Ishikawa (cell line): ENCODE data around the gene SLC13A1.

Experiments
- CEBPB ChIP-seq: IDR thresholded peaks from 2 replicates; pipeline ENCODE4 v1.6.1; 2012
- CREB1 ChIP-seq: IDR thresholded peaks from 2 replicates; pipeline ENCODE4 v1.6.1; 2012; ENCODE audit warnings: low read depth
- EGR1 ChIP-seq: IDR thresholded peaks from 2 replicates; pipeline ENCODE4 v1.6.1; 2012
- EP300 ChIP-seq: IDR thresholded peaks from 2 replicates; pipeline ENCODE4 v1.6.1; 2012; ENCODE audit warnings: borderline replicate concordance
- FOXM1 ChIP-seq: IDR thresholded peaks from 2 replicates; pipeline ENCODE4 v1.6.1; 2012; ENCODE audit warnings: low read depth, borderline replicate concordance
- MAX ChIP-seq: IDR thresholded peaks from 2 replicates; pipeline ENCODE4 v1.6.1; 2012
- NFIC ChIP-seq: IDR thresholded peaks from 2 replicates; pipeline ENCODE4 v1.6.1; 2012
- RAD21 ChIP-seq: IDR thresholded peaks from 2 replicates; pipeline ENCODE4 v1.6.1; 2012; ENCODE audit warnings: low read depth
- TAF1 ChIP-seq: IDR thresholded peaks from 2 replicates; pipeline ENCODE4 v1.6.1; 2012; ENCODE audit warnings: low read depth, mild to moderate bottlenecking
- TCF12 ChIP-seq: IDR thresholded peaks from 2 replicates; pipeline ENCODE4 v1.6.1; 2012; ENCODE audit warnings: low read depth
- TEAD4 ChIP-seq: IDR thresholded peaks from 2 replicates; pipeline ENCODE4 v1.6.1; 2012
- USF1 ChIP-seq: IDR thresholded peaks from 2 replicates; pipeline ENCODE4 v1.6.1; 2012
- YY1 ChIP-seq: IDR thresholded peaks from 2 replicates; pipeline ENCODE4 v1.6.1; 2012; ENCODE audit warnings: low read depth
- ZBTB7A ChIP-seq: IDR thresholded peaks from 2 replicates; pipeline ENCODE4 v1.6.1; 2012; ENCODE audit warnings: low read depth
- TF ChIP-seq, protein P1 (sequence below): IDR thresholded peaks from 2 replicates; pipeline ENCODE4 v1.6.1; 2012; ENCODE audit warnings: low read depth, mild to moderate bottlenecking

The SLC13A1 gene

GRCh38 chr7:123220396-123220795, 20.6 kb upstream of the SLC13A1 start:
- TF ChIP-seq RAD21, result no peak
- no peak for TF ChIP-seq ZBTB7A
- no peak for TF ChIP-seq TCF12
- TF ChIP-seq NFIC, result no peak
- no peak for TF ChIP-seq EGR1
- TF ChIP-seq USF1, result no peak
- TF ChIP-seq FOXM1, result no peak
- no peak for TF ChIP-seq CEBPB
- no peak for TF ChIP-seq CREB1
- TF ChIP-seq TAF1, result no peak
- TF ChIP-seq, protein P1, sequence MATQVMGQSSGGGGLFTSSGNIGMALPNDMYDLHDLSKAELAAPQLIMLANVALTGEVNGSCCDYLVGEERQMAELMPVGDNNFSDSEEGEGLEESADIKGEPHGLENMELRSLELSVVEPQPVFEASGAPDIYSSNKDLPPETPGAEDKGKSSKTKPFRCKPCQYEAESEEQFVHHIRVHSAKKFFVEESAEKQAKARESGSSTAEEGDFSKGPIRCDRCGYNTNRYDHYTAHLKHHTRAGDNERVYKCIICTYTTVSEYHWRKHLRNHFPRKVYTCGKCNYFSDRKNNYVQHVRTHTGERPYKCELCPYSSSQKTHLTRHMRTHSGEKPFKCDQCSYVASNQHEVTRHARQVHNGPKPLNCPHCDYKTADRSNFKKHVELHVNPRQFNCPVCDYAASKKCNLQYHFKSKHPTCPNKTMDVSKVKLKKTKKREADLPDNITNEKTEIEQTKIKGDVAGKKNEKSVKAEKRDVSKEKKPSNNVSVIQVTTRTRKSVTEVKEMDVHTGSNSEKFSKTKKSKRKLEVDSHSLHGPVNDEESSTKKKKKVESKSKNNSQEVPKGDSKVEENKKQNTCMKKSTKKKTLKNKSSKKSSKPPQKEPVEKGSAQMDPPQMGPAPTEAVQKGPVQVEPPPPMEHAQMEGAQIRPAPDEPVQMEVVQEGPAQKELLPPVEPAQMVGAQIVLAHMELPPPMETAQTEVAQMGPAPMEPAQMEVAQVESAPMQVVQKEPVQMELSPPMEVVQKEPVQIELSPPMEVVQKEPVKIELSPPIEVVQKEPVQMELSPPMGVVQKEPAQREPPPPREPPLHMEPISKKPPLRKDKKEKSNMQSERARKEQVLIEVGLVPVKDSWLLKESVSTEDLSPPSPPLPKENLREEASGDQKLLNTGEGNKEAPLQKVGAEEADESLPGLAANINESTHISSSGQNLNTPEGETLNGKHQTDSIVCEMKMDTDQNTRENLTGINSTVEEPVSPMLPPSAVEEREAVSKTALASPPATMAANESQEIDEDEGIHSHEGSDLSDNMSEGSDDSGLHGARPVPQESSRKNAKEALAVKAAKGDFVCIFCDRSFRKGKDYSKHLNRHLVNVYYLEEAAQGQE, result no peak
- no peak for TF ChIP-seq MAX
- no peak for TF ChIP-seq TEAD4

GRCh38 chr7:123218866-123219265, 19.1 kb upstream of the SLC13A1 start:
- no peak for TF ChIP-seq EGR1
- TF ChIP-seq EP300, result no peak
- no peak for TF ChIP-seq FOXM1
- no peak for TF ChIP-seq CREB1
- no peak for TF ChIP-seq CEBPB
- no peak for TF ChIP-seq NFIC
- TF ChIP-seq ZBTB7A, result no peak
- no peak for TF ChIP-seq MAX
- no peak for TF ChIP-seq YY1
- no peak for TF ChIP-seq TCF12
- TF ChIP-seq TAF1, result no peak
- TF ChIP-seq USF1, result no peak
- TF ChIP-seq, protein P1, result no peak
- no peak for TF ChIP-seq TEAD4
- TF ChIP-seq RAD21, result no peak

GRCh38 chr7:123216825-123217224, 17.1 kb upstream of the SLC13A1 start:
- TF ChIP-seq YY1 (no peak), USF1 (no peak), ZBTB7A (no peak), NFIC (no peak), EGR1 (no peak), TAF1 (no peak), FOXM1 (no peak), EP300 (no peak)
- TF ChIP-seq, protein P1, result no peak

- no peak for TF ChIP-seq YY1
Measured at GRCh38 chr7:123215350-123215749, 15.6 kb upstream of the SLC13A1 start.

GRCh38 chr7:123211545-123211944, 11.8 kb upstream of the SLC13A1 start:
- TF ChIP-seq YY1 (no peak), CREB1 (no peak), NFIC (no peak), RAD21 (no peak), TCF12 (no peak), MAX (no peak), TEAD4 (no peak), USF1 (no peak), EP300 (no peak), ZBTB7A (no peak)
